ENCODE data around the gene FBXL17.

DNA sequence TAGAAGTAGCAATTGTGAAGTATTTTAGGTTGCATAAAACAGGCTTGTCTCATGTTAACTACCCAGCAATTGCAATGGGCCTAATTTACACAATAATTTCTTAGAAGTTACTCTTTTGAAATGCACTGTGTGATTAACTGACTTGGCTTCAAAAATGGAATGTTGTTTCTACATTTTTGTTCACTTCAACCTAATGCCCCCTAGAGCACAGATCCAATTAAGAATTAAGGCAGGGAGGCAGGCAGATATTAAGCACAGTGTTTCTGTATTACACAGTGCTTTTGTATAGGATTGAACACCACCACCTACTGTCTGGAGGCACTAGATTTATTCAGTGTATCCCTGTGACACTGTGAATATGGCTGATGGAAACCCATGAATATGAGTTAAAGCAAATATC, 302.1 kb downstream of the FBXL17 start:
- TF ChIP-seq POLR2AphosphoS5 (IDR thresholded peaks at IDR 0.05): no peak
- TF ChIP-seq CTCF (IDR thresholded peaks at IDR 0.05): no peak
- no peak for TF ChIP-seq EP300 (IDR thresholded peaks at IDR 0.05)
- TF ChIP-seq POLR2A (IDR thresholded peaks at IDR 0.05; ENCODE audit: low read depth): no peak

All from esophagus muscularis mucosa (tissue), 4 donors.